ENCODE data around the gene BCAR3. TPM values are rescaled to one million over a fixed set of nuclear protein-coding genes. Genes with fewer than 3 reads are reported as not detected.
A peak's percentile ranks its signal among the peaks of the same experiment; 100 is the strongest.
"Not testable (repeated sequence)": the region's sequence is repeated elsewhere in the genome, so short reads cannot be mapped to it uniquely, and the experiment has no call there.

Gene BCAR3
- total RNA-seq, 5 donors from 2014 or later (not counting 1 experiment from before 2014, with no cell fraction given): 0.63 to 2.5 (median 1.4) TPM

- no peaks in the 10 kb centered on the region for H3K36me3 Mint-ChIP-seq
- DNase-seq: no peak
- Histone ChIP-seq H3K4me3 (ENCODE audit: control insufficient read depth in 1 of 2, extremely low read depth in 1 of 2, low read length in 1 of 2) (no peak overlapping the region), H3K27me3 (replicated peaks in 1 of 2; ENCODE audit: control insufficient read depth in 2 of 2, extremely low read depth in 1 of 2, insufficient read depth in 2 of 2, low read length in 1 of 2) (peaks cover 0 to 7% of the 10 kb centered on the region in 2 experiments), H3K9me3 (no peaks in the 10 kb centered on the region), H3K27ac (ENCODE audit: low read length) (no peak overlapping the region), H3K4me1 (ENCODE audit: control insufficient read depth in 1 of 2, extremely low read depth in 1 of 2, insufficient read depth in 2 of 2, low read length in 2 of 2) (peaks cover 2 to 11% of the 10 kb centered on the region in 2 experiments), H3K36me3 (ENCODE audit: control insufficient read depth in 2 of 2, extremely low read depth in 1 of 2, insufficient read depth in 1 of 2, low read length in 1 of 2) (no peaks in the 10 kb centered on the region)
- no peaks in the 10 kb centered on the region for H3K9me3 Mint-ChIP-seq
- WGBS (ENCODE audit: insufficient coverage): 100% methylated on average over 2 of the region's 6 CpGs
- peaks cover 13 to 19% (median 16%) of the 10 kb centered on the region in 3 donors for H3K4me1 Mint-ChIP-seq
- H3K4me3 Mint-ChIP-seq: no peak overlapping the region
- POLR2A ChIA-PET: interaction anchor here in 1 of 2 donors (0.5 kb wide), 1 partner anchor 1973 kb away, joined by 4 read pairs; no protein-coding TSS in a partner anchor
- ATAC-seq (replicated peaks in 1 of 4): no peak
- no peak overlapping the region for H3K27ac Mint-ChIP-seq
- H3K27me3 Mint-ChIP-seq: peaks cover 0 to 3% of the 10 kb centered on the region in 2 donors
- CTCF ChIA-PET: no interaction called here
Observed at GRCh38 chr1:93592551-93592949, 89.1 kb downstream of the BCAR3 start.

- Mint-ChIP-seq H3K9me3 (no peaks in the 10 kb centered on the region), H3K4me1 (peaks cover 13 to 19% (median 16%) of the 10 kb centered on the region in 3 donors), H3K4me3 (peak overlapping the region in 1 of 3 donors; percentile 43), H3K27ac (no peak overlapping the region), H3K27me3 (peaks cover 0 to 3% of the 10 kb centered on the region in 2 donors), H3K36me3 (no peaks in the 10 kb centered on the region)
- peak in 3 of 4 experiments; percentile 19 to 44 (median 32) for ATAC-seq (replicated peaks in 1 of 4)
- CTCF ChIA-PET: no interaction called here
- no peak overlapping the region for H3K27ac ChIP-seq (ENCODE audit: low read length)
- H3K4me3 ChIP-seq (ENCODE audit: control insufficient read depth in 1 of 2, extremely low read depth in 1 of 2, low read length in 1 of 2): no peak overlapping the region
- H3K36me3 ChIP-seq (ENCODE audit: control insufficient read depth in 2 of 2, extremely low read depth in 1 of 2, insufficient read depth in 1 of 2, low read length in 1 of 2): no peaks in the 10 kb centered on the region
- peaks cover 2 to 11% of the 10 kb centered on the region in 2 experiments for H3K4me1 ChIP-seq (ENCODE audit: control insufficient read depth in 1 of 2, extremely low read depth in 1 of 2, insufficient read depth in 2 of 2, low read length in 2 of 2)
- peak in 16 of 35 experiments; percentile 4 to 29 (median 14) for DNase-seq
- WGBS (ENCODE audit: insufficient coverage): 64% methylated on average over 15 of the region's 17 CpGs
- H3K9me3 ChIP-seq: no peaks in the 10 kb centered on the region
- POLR2A ChIA-PET: no interaction called here
- peaks cover 0 to 7% of the 10 kb centered on the region in 2 experiments for H3K27me3 ChIP-seq (replicated peaks in 1 of 2; ENCODE audit: control insufficient read depth in 2 of 2, extremely low read depth in 1 of 2, insufficient read depth in 2 of 2, low read length in 1 of 2)
Observed at GRCh38 chr1:93591676-93592550, 89.7 kb downstream of the BCAR3 start.

GRCh38 chr1:93591291-93591675, 90.4 kb downstream of the BCAR3 start:
- H3K27ac Mint-ChIP-seq; H3K4me3 ChIP-seq (ENCODE audit: control insufficient read depth in 1 of 2, extremely low read depth in 1 of 2, low read length in 1 of 2); H3K27ac ChIP-seq (ENCODE audit: low read length); H3K9me3 Mint-ChIP-seq; ATAC-seq (replicated peaks in 1 of 4); H3K4me3 Mint-ChIP-seq; H3K9me3 ChIP-seq; CTCF ChIA-PET; DNase-seq; H3K27me3 ChIP-seq (replicated peaks in 1 of 2; ENCODE audit: control insufficient read depth in 2 of 2, extremely low read depth in 1 of 2, insufficient read depth in 2 of 2, low read length in 1 of 2); H3K36me3 Mint-ChIP-seq; H3K27me3 Mint-ChIP-seq; POLR2A ChIA-PET; H3K36me3 ChIP-seq (ENCODE audit: control insufficient read depth in 2 of 2, extremely low read depth in 1 of 2, insufficient read depth in 1 of 2, low read length in 1 of 2): not testable (repeated sequence)
- peaks cover 13 to 19% (median 16%) of the 10 kb centered on the region in 3 donors for H3K4me1 Mint-ChIP-seq
- no CpG with 5 or more reads among the region's 3 CpGs for WGBS (ENCODE audit: insufficient coverage)
- H3K4me1 ChIP-seq (ENCODE audit: control insufficient read depth in 1 of 2, extremely low read depth in 1 of 2, insufficient read depth in 2 of 2, low read length in 2 of 2): peaks cover 2 to 11% of the 10 kb centered on the region in 2 experiments

- H3K9me3 Mint-ChIP-seq: no peaks in the 10 kb centered on the region
- no peak overlapping the region for H3K4me3 Mint-ChIP-seq
- DNase-seq: no peak
- H3K27ac ChIP-seq (ENCODE audit: low read length): no peak overlapping the region
- no peaks in the 10 kb centered on the region for H3K36me3 Mint-ChIP-seq
- no peak overlapping the region for H3K4me3 ChIP-seq (ENCODE audit: control insufficient read depth in 1 of 2, extremely low read depth in 1 of 2, low read length in 1 of 2)
- H3K36me3 ChIP-seq (ENCODE audit: control insufficient read depth in 2 of 2, extremely low read depth in 1 of 2, insufficient read depth in 1 of 2, low read length in 1 of 2): no peaks in the 10 kb centered on the region
- WGBS (ENCODE audit: insufficient coverage): 91% methylated on average over 15 of the region's 20 CpGs
- H3K27ac Mint-ChIP-seq: no peak overlapping the region
- ATAC-seq (replicated peaks in 1 of 4): no peak
- H3K9me3 ChIP-seq: no peaks in the 10 kb centered on the region
- H3K4me1 ChIP-seq (ENCODE audit: control insufficient read depth in 1 of 2, extremely low read depth in 1 of 2, insufficient read depth in 2 of 2, low read length in 2 of 2): peaks cover 2 to 11% of the 10 kb centered on the region in 2 experiments
- peaks cover 13 to 19% (median 16%) of the 10 kb centered on the region in 3 donors for H3K4me1 Mint-ChIP-seq
- H3K27me3 ChIP-seq (replicated peaks in 1 of 2; ENCODE audit: control insufficient read depth in 2 of 2, extremely low read depth in 1 of 2, insufficient read depth in 2 of 2, low read length in 1 of 2): peaks cover 0 to 7% of the 10 kb centered on the region in 2 experiments
- H3K27me3 Mint-ChIP-seq: peaks cover 0 to 3% of the 10 kb centered on the region in 2 donors
- ChIA-PET CTCF (no interaction called here), POLR2A (no interaction called here)
Observed at GRCh38 chr1:93588955-93589354, 92.7 kb downstream of the BCAR3 start.

GRCh38 chr1:93588206-93588605, 93.4 kb downstream of the BCAR3 start:
- POLR2A ChIA-PET: interaction anchor here in 1 of 2 donors (0.7 kb wide), 1 partner anchor 1422 kb away, joined by 6 read pairs; no protein-coding TSS in a partner anchor
- CTCF ChIA-PET: interaction anchor here in 1 of 2 donors (0.6 kb wide), 1 partner anchor 257 kb away, joined by 5 read pairs; no protein-coding TSS in a partner anchor
- peaks cover 0 to 7% of the 10 kb centered on the region in 2 experiments for H3K27me3 ChIP-seq (replicated peaks in 1 of 2; ENCODE audit: control insufficient read depth in 2 of 2, extremely low read depth in 1 of 2, insufficient read depth in 2 of 2, low read length in 1 of 2)
- H3K36me3 ChIP-seq (ENCODE audit: control insufficient read depth in 2 of 2, extremely low read depth in 1 of 2, insufficient read depth in 1 of 2, low read length in 1 of 2): no peaks in the 10 kb centered on the region
- H3K9me3 ChIP-seq: no peaks in the 10 kb centered on the region
- WGBS (ENCODE audit: insufficient coverage): 49% methylated on average over 6 of the region's 6 CpGs
- no peaks in the 10 kb centered on the region for H3K36me3 Mint-ChIP-seq
- no peaks in the 10 kb centered on the region for H3K9me3 Mint-ChIP-seq
- H3K4me1 Mint-ChIP-seq: peaks cover 13 to 19% (median 16%) of the 10 kb centered on the region in 3 donors
- no peak overlapping the region for H3K4me3 ChIP-seq (ENCODE audit: control insufficient read depth in 1 of 2, extremely low read depth in 1 of 2, low read length in 1 of 2)
- no peak overlapping the region for H3K4me3 Mint-ChIP-seq
- peaks cover 0 to 3% of the 10 kb centered on the region in 2 donors for H3K27me3 Mint-ChIP-seq
- H3K27ac ChIP-seq (ENCODE audit: low read length): no peak overlapping the region
- peaks cover 2 to 11% of the 10 kb centered on the region in 2 experiments for H3K4me1 ChIP-seq (ENCODE audit: control insufficient read depth in 1 of 2, extremely low read depth in 1 of 2, insufficient read depth in 2 of 2, low read length in 2 of 2)
- no peak for ATAC-seq (replicated peaks in 1 of 4)
- DNase-seq: no peak
- H3K27ac Mint-ChIP-seq: no peak overlapping the region

GRCh38 chr1:93587354-93587753, 94.3 kb downstream of the BCAR3 start:
- Mint-ChIP-seq H3K4me1 (peaks cover 13 to 19% (median 16%) of the 10 kb centered on the region in 3 donors), H3K36me3 (no peaks in the 10 kb centered on the region), H3K9me3 (no peaks in the 10 kb centered on the region), H3K27ac (no peak overlapping the region), H3K27me3 (peaks cover 0 to 3% of the 10 kb centered on the region in 2 donors), H3K4me3 (no peak overlapping the region)
- no peak overlapping the region for H3K4me3 ChIP-seq (ENCODE audit: control insufficient read depth in 1 of 2, extremely low read depth in 1 of 2, low read length in 1 of 2)
- peaks cover 0 to 7% of the 10 kb centered on the region in 2 experiments for H3K27me3 ChIP-seq (replicated peaks in 1 of 2; ENCODE audit: control insufficient read depth in 2 of 2, extremely low read depth in 1 of 2, insufficient read depth in 2 of 2, low read length in 1 of 2)
- H3K4me1 ChIP-seq (ENCODE audit: control insufficient read depth in 1 of 2, extremely low read depth in 1 of 2, insufficient read depth in 2 of 2, low read length in 2 of 2): peaks cover 2 to 11% of the 10 kb centered on the region in 2 experiments
- H3K27ac ChIP-seq (ENCODE audit: low read length): no peak overlapping the region
- CTCF ChIA-PET: interaction anchor here (0.5 to 0.6 kb wide), 2 partner anchors 107 to 257 kb away, joined by 4 to 5 read pairs; no protein-coding TSS in a partner anchor
- WGBS (ENCODE audit: insufficient coverage): 60% methylated on average over 2 of the region's 5 CpGs
- ATAC-seq (replicated peaks in 1 of 4) (no peak), DNase-seq (no peak)
- no peaks in the 10 kb centered on the region for H3K36me3 ChIP-seq (ENCODE audit: control insufficient read depth in 2 of 2, extremely low read depth in 1 of 2, insufficient read depth in 1 of 2, low read length in 1 of 2)
- POLR2A ChIA-PET: interaction anchor here in 1 of 2 donors (0.7 kb wide), 2 partner anchors 13 to 1421 kb away, joined by 3 to 6 read pairs; no protein-coding TSS in a partner anchor
- H3K9me3 ChIP-seq: no peaks in the 10 kb centered on the region

Measured in T-cell (primary cell).